Calu3 (cell line): Measurements from ENCODE around the gene TCF4. TPM values are rescaled to one million over a fixed set of nuclear protein-coding genes. Genes with fewer than 3 reads are reported as not detected.

ENCODE experiments used
- BruUV-seq: library from RNA; stranded (reverse); fragments of 400-500 nt; replicated peaks from 2 replicates; lab custom pipeline; 2021; lab: Mats Ljungman, UMichigan
- CTCF ChIA-PET: fragments of 300-600 bp; sonication (Branson Sonifier 250); formaldehyde crosslinking; loops from one replicate; lab custom pipeline; 2022; ENCODE audit warnings: antibody characterized with exemption; lab: Charles Lee
- DNase-seq: peaks from one replicate; pipeline ENCODE4 v3.0.0; 2022
- H3K27ac Mint-ChIP-seq: one replicate; pipeline ENCODE4 v1.8.0; 2022; ENCODE audit warnings: mixed read lengths; ENCODE audit not compliant: unreplicated experiment
- H3K27me3 Mint-ChIP-seq: one replicate; pipeline ENCODE4 v1.8.0; 2022; ENCODE audit warnings: mixed read lengths; ENCODE audit not compliant: unreplicated experiment
- H3K36me3 Mint-ChIP-seq: one replicate; pipeline ENCODE4 v1.8.0; 2022; ENCODE audit warnings: mild to moderate bottlenecking, moderate library complexity, mixed read lengths; ENCODE audit not compliant: insufficient read depth, unreplicated experiment
- H3K4me1 Mint-ChIP-seq: one replicate; pipeline ENCODE4 v1.8.0; 2022; ENCODE audit warnings: mild to moderate bottlenecking, low read depth, mixed read lengths; ENCODE audit not compliant: unreplicated experiment
- H3K4me3 Mint-ChIP-seq: one replicate; pipeline ENCODE4 v1.8.0; 2022; ENCODE audit warnings: mild to moderate bottlenecking, low read depth, moderate library complexity, mixed read lengths; ENCODE audit not compliant: unreplicated experiment
- H3K9me3 Mint-ChIP-seq: one replicate; pipeline ENCODE4 v1.8.0; 2022; ENCODE audit warnings: low read depth, mixed read lengths; ENCODE audit not compliant: unreplicated experiment
- intact Hi-C: fragments of 100-400 bp; cut with micrococcal nuclease; formaldehyde crosslinking; loops from one replicate; pipeline ENCODE4 v1.10.0; 2022; ENCODE audit not compliant: unreplicated experiment
- total RNA-seq: library from RNA; stranded (reverse); gene quantifications from 2 replicates; pipeline ENCODE4 v1.2.3, GENCODE V29; 2022
- TF ChIP-seq, protein P1 (sequence below): fragments of 200-600 bp; IDR thresholded peaks from one replicate; pipeline ENCODE4 v1.8.0; 2022; ENCODE audit warnings: antibody characterized with exemption; ENCODE audit not compliant: unreplicated experiment

Gene TCF4
- total RNA-seq, 1 experiment from 2014 or later, result 0.21 TPM

DNA sequence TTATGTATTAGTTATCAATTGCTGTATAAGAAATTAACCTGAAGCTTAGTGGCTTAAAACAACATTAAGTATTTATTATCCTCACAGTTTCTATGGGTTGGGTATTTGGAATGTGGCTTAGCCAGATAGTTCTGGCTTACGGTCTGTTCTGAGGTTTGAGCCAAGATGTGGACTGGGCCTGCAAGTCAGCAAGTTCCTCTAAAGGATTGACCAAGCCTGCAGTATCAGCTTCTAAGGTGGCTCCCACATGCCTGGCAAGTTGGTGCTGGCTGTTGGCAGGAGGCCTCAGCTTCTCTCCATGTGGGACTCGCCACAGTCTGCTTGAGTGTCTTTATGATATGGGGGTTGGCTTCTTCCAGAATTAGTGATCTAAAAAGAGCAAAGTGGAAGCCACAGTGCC, 45.0 kb upstream of the TCF4 start:
- Mint-ChIP-seq H3K27me3 (no peaks in the 10 kb centered on the region), H3K4me3 (no peak overlapping the region), H3K36me3 (no peaks in the 10 kb centered on the region), H3K9me3 (peaks cover 7% of the 10 kb centered on the region), H3K4me1 (peaks cover 11% of the 10 kb centered on the region), H3K27ac (no peak overlapping the region)
- TF ChIP-seq, protein P1, sequence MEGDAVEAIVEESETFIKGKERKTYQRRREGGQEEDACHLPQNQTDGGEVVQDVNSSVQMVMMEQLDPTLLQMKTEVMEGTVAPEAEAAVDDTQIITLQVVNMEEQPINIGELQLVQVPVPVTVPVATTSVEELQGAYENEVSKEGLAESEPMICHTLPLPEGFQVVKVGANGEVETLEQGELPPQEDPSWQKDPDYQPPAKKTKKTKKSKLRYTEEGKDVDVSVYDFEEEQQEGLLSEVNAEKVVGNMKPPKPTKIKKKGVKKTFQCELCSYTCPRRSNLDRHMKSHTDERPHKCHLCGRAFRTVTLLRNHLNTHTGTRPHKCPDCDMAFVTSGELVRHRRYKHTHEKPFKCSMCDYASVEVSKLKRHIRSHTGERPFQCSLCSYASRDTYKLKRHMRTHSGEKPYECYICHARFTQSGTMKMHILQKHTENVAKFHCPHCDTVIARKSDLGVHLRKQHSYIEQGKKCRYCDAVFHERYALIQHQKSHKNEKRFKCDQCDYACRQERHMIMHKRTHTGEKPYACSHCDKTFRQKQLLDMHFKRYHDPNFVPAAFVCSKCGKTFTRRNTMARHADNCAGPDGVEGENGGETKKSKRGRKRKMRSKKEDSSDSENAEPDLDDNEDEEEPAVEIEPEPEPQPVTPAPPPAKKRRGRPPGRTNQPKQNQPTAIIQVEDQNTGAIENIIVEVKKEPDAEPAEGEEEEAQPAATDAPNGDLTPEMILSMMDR, result no peak
- intact Hi-C loops, result no loop called here
- BruUV-seq, result no TSS peak
- CTCF ChIA-PET, result no interaction called here
- no peak for DNase-seq

DNA sequence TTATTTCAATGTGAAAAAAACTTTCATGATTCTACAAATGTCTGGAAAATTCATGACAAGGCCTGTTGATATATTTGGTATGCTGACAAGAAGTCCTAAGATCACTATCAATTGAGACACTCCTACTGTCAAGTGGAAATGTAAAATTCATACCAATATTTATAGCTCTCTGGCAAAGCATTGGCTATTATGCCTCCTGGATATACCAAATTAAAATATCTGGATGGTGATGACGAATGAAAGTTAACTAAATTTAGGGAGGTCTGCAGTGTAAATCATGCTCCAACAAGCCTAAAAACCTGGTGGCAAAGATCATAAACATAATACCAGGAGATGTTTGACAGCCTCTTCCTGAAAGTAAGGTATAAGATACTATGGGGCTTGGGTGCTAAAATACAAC, 41.1 kb upstream of the TCF4 start:
- Mint-ChIP-seq H3K4me1 (no peaks in the 10 kb centered on the region), H3K9me3 (no peaks in the 10 kb centered on the region), H3K27ac (no peak overlapping the region), H3K27me3 (no peaks in the 10 kb centered on the region), H3K36me3 (no peaks in the 10 kb centered on the region), H3K4me3 (no peak overlapping the region)
- TF ChIP-seq, protein P1, result no peak
- no peak for DNase-seq
- BruUV-seq, result no TSS peak
- CTCF ChIA-PET, result no interaction called here
- intact Hi-C loops, result no loop called here

DNA sequence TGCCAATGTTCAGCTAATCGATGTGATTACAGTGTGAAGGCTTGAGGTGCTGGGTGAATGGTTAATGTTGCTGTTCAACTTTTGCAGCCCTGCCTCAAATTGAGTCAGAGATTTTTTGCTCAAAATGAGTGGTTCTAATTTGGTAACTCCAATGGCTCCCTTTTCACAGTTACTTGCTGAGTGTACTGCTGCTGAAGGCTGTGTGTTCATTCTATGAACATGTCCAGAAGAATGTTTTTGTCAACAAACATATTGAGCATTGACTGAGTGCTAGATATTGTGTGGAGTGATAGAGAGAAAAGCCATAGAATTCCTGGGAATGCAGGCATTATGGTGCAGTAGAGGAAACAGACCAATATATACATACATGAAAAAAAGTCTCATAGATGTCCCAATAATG, 39.0 kb upstream of the TCF4 start:
- H3K27ac Mint-ChIP-seq, result no peak overlapping the region
- CTCF ChIA-PET, result interaction anchor here (0.5 kb wide), 1 partner anchor 111 kb away, joined by 3 read pairs; no protein-coding TSS in a partner anchor
- no peaks in the 10 kb centered on the region for H3K27me3 Mint-ChIP-seq
- DNase-seq, result no peak
- intact Hi-C loops, result no loop called here
- H3K4me3 Mint-ChIP-seq, result no peak overlapping the region
- no peaks in the 10 kb centered on the region for H3K4me1 Mint-ChIP-seq
- no peaks in the 10 kb centered on the region for H3K9me3 Mint-ChIP-seq
- no TSS peak for BruUV-seq
- TF ChIP-seq, protein P1, result no peak
- no peaks in the 10 kb centered on the region for H3K36me3 Mint-ChIP-seq

DNA sequence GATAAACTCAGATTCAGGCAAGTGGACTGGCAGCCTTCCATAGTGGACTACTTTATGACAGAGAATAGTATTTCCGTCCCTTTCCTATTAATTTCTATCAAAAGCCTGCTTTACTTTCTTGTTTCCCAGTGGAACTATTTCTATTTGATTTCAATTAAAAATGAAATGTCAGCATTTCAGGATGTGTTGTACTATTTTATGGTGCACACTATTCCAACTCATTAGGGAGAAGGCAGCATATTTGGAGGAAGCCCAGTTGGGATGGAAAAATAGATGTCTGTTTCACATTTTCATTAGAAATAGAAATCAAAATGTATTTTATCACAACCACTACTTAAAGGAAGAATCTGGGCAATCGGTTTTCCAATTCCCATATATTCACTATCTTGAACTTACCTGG, 37.9 kb upstream of the TCF4 start:
- intact Hi-C loops, result no loop called here
- no peaks in the 10 kb centered on the region for H3K9me3 Mint-ChIP-seq
- H3K4me3 Mint-ChIP-seq, result no peak overlapping the region
- CTCF ChIA-PET, result no interaction called here
- no TSS peak for BruUV-seq
- H3K4me1 Mint-ChIP-seq, result no peaks in the 10 kb centered on the region
- TF ChIP-seq, protein P1, result no peak
- H3K27me3 Mint-ChIP-seq, result no peaks in the 10 kb centered on the region
- no peak overlapping the region for H3K27ac Mint-ChIP-seq
- no peaks in the 10 kb centered on the region for H3K36me3 Mint-ChIP-seq
- DNase-seq, result no peak
